SJSA1 (cell line): ENCODE data around the gene MORN1. TPM values are rescaled to one million over a fixed set of nuclear protein-coding genes. Genes with fewer than 3 reads are reported as not detected.
"Not testable (repeated sequence)": the region's sequence is repeated elsewhere in the genome, so short reads cannot be mapped to it uniquely, and the experiment has no call there.

Experiments
- DNase-seq, 2 experiments: peaks; one replicate each; pipeline ENCODE4 v3.0.0-alpha.2; 2015 to 2020; ENCODE audit warnings: low spot score in 2 of 2, low read depth in 1 of 2
- H3K27ac ChIP-seq: fragments of 250-450 bp; sonication (Bioruptor Pico); 2 replicates; pipeline ENCODE4 v1.5.1; 2020; ENCODE audit warnings: mild to moderate bottlenecking, moderate library complexity
- H3K27me3 ChIP-seq: fragments of 250-450 bp; sonication (Bioruptor Pico); replicated peaks from 2 replicates; pipeline ENCODE4 v1.5.1; 2020; ENCODE audit warnings: mild to moderate bottlenecking, moderate library complexity
- H3K36me3 ChIP-seq: fragments of 250-450 bp; sonication (Bioruptor Pico); 2 replicates; pipeline ENCODE4 v1.5.1; 2020; ENCODE audit warnings: mild to moderate bottlenecking
- H3K4me1 ChIP-seq: fragments of 250-450 bp; sonication (Bioruptor Pico); replicated peaks from 2 replicates; pipeline ENCODE4 v1.6.1; 2021; ENCODE audit warnings: mild to moderate bottlenecking
- H3K4me3 ChIP-seq: fragments of 250-450 bp; sonication (Bioruptor Pico); 2 replicates; pipeline ENCODE4 v1.5.1; 2020; ENCODE audit warnings: mild to moderate bottlenecking
- H3K9me3 ChIP-seq: fragments of 250-450 bp; sonication (Bioruptor Pico); replicated peaks from 2 replicates; pipeline ENCODE4 v1.5.1; 2020; ENCODE audit warnings: mild to moderate bottlenecking
- total RNA-seq: library from RNA; depleted of rRNA; stranded (reverse); fragments of >200 nt; shearing (Covaris generic); gene quantifications from 2 replicates; pipeline ENCODE4 v1.2.3, GENCODE V29; 2014; rRNA removed

The MORN1 gene
- total RNA-seq: 2.3 and 5.0 TPM in 2 replicates

GRCh38 chr1:2391041-2391930, at the start of gene MORN1, which contains the start of gene RER1:
Gene MORN1, minus strand, starts transcription at chr1:2391554. Its CDS starts 21 bp downstream, at chr1:2391533.
Gene RER1, plus strand, starts transcription at chr1:2391841. Its CDS starts 3,950 bp downstream, at chr1:2395791.
- Histone ChIP-seq H3K36me3 (peaks cover 55% of the 10 kb centered on the region), H3K4me3 (peak within 1 kb of the TSS; percentile 86), H3K27ac (peak within 1 kb of the TSS; percentile 52), H3K4me1 (peaks cover 23% of the 10 kb centered on the region), H3K27me3 (no peaks in the 10 kb centered on the region), H3K9me3 (no peaks in the 10 kb centered on the region)
- DNase-seq: peak; percentile 98 to 99

- H3K9me3 ChIP-seq, DNase-seq, H3K4me3 ChIP-seq: not testable (repeated sequence)
These were observed 49.0 kb upstream of the MORN1 start for GRCh38 chr1:2440346-2440745.

GRCh38 chr1:2439369-2439768, 48.0 kb upstream of the MORN1 start:
- Histone ChIP-seq H3K4me1 (no peaks in the 10 kb centered on the region), H3K4me3 (no peak overlapping the region), H3K9me3 (no peaks in the 10 kb centered on the region), H3K27me3 (peaks cover 34% of the 10 kb centered on the region), H3K36me3 (no peaks in the 10 kb centered on the region), H3K27ac (no peak overlapping the region)
- no peak for DNase-seq

More at GRCh38 chr1:2440346-2440745, 49.0 kb upstream of the MORN1 start:
- H3K27ac ChIP-seq, H3K4me1 ChIP-seq, H3K36me3 ChIP-seq: not testable (repeated sequence)
- peaks cover 33% of the 10 kb centered on the region for H3K27me3 ChIP-seq

- peaks cover 35% of the 10 kb centered on the region for H3K27me3 ChIP-seq
- H3K36me3 ChIP-seq: no peaks in the 10 kb centered on the region
These were observed 47.3 kb upstream of the MORN1 start for GRCh38 chr1:2438641-2439040.

GRCh38 chr1:2438038-2438437, 46.7 kb upstream of the MORN1 start:
- H3K4me1 ChIP-seq: no peaks in the 10 kb centered on the region; the same call in 1 of the 2 replicates
- no peak for DNase-seq
- H3K27ac ChIP-seq: no peak overlapping the region
- H3K4me3 ChIP-seq: no peak overlapping the region
- H3K36me3 ChIP-seq: no peaks in the 10 kb centered on the region
- H3K27me3 ChIP-seq: peaks cover 38% of the 10 kb centered on the region
- no peaks in the 10 kb centered on the region for H3K9me3 ChIP-seq

More at GRCh38 chr1:2438641-2439040, 47.3 kb upstream of the MORN1 start:
- no peak for DNase-seq
- Histone ChIP-seq H3K9me3 (no peaks in the 10 kb centered on the region), H3K4me3 (no peak overlapping the region), H3K4me1 (no peaks in the 10 kb centered on the region; the same call in 1 of the 2 replicates), H3K27ac (no peak overlapping the region)

GRCh38 chr1:2437617-2438016, 46.3 kb upstream of the MORN1 start:
- H3K36me3 ChIP-seq: no peaks in the 10 kb centered on the region
- H3K4me1 ChIP-seq: no peaks in the 10 kb centered on the region; the same call in 1 of the 2 replicates
- no peak for DNase-seq
- H3K9me3 ChIP-seq: no peaks in the 10 kb centered on the region
- H3K27me3 ChIP-seq: peaks cover 38% of the 10 kb centered on the region
- H3K4me3 ChIP-seq: no peak overlapping the region
- H3K27ac ChIP-seq: no peak overlapping the region

- Histone ChIP-seq H3K27me3 (peaks cover 40% of the 10 kb centered on the region), H3K9me3 (no peaks in the 10 kb centered on the region), H3K4me3 (no peak overlapping the region), H3K4me1 (no peaks in the 10 kb centered on the region; the same call in 1 of the 2 replicates), H3K36me3 (no peaks in the 10 kb centered on the region), H3K27ac (no peak overlapping the region)
- DNase-seq: no peak
These were observed 45.5 kb upstream of the MORN1 start for GRCh38 chr1:2436876-2437275.

- Histone ChIP-seq H3K9me3 (no peaks in the 10 kb centered on the region), H3K27me3 (peaks cover 35% of the 10 kb centered on the region), H3K27ac (no peak overlapping the region), H3K4me3 (no peak overlapping the region), H3K4me1 (no peaks in the 10 kb centered on the region; the same call in 1 of the 2 replicates), H3K36me3 (no peaks in the 10 kb centered on the region)
- no peak for DNase-seq
These were observed 44.5 kb upstream of the MORN1 start for GRCh38 chr1:2435746-2436355.

- Histone ChIP-seq H3K9me3 (peaks cover 2% of the 10 kb centered on the region; the same call in 1 of the 2 replicates), H3K4me3 (no peak overlapping the region), H3K27ac (no peak overlapping the region), H3K36me3 (no peaks in the 10 kb centered on the region), H3K4me1 (no peaks in the 10 kb centered on the region; the same call in 1 of the 2 replicates), H3K27me3 (peaks cover 35% of the 10 kb centered on the region)
- DNase-seq: no peak
These were observed 43.7 kb upstream of the MORN1 start for GRCh38 chr1:2435091-2435490.

GRCh38 chr1:2433936-2434655, 42.7 kb upstream of the MORN1 start:
- H3K36me3 ChIP-seq: no peaks in the 10 kb centered on the region
- peaks cover 35% of the 10 kb centered on the region for H3K27me3 ChIP-seq
- no peak overlapping the region for H3K27ac ChIP-seq
- no peak for DNase-seq
- no peaks in the 10 kb centered on the region; the same call in 1 of the 2 replicates for H3K4me1 ChIP-seq
- H3K9me3 ChIP-seq: peaks cover 10% of the 10 kb centered on the region
- H3K4me3 ChIP-seq: no peak overlapping the region

- H3K27me3 ChIP-seq: peaks cover 35% of the 10 kb centered on the region
- H3K4me1 ChIP-seq: no peaks in the 10 kb centered on the region; the same call in 1 of the 2 replicates
- H3K4me3 ChIP-seq: no peak overlapping the region
- no peak overlapping the region for H3K27ac ChIP-seq
- DNase-seq: no peak
- no peaks in the 10 kb centered on the region for H3K36me3 ChIP-seq
- H3K9me3 ChIP-seq: peaks cover 13% of the 10 kb centered on the region
These were observed 41.8 kb upstream of the MORN1 start for GRCh38 chr1:2433196-2433595.

GRCh38 chr1:2432441-2432844, 41.1 kb upstream of the MORN1 start:
- H3K9me3 ChIP-seq: peaks cover 13% of the 10 kb centered on the region
- DNase-seq: no peak
- no peak overlapping the region for H3K27ac ChIP-seq
- H3K4me3 ChIP-seq: no peak overlapping the region
- no peaks in the 10 kb centered on the region; the same call in 1 of the 2 replicates for H3K4me1 ChIP-seq
- peaks cover 35% of the 10 kb centered on the region for H3K27me3 ChIP-seq
- H3K36me3 ChIP-seq: no peaks in the 10 kb centered on the region

GRCh38 chr1:2431518-2431917, 40.2 kb upstream of the MORN1 start:
- no peaks in the 10 kb centered on the region; the same call in 1 of the 2 replicates for H3K4me1 ChIP-seq
- peaks cover 35% of the 10 kb centered on the region for H3K27me3 ChIP-seq

More at GRCh38 chr1:2431518-2431917, 40.2 kb upstream of the MORN1 start:
- no peak overlapping the region for H3K27ac ChIP-seq
- no peak for DNase-seq
- peaks cover 13% of the 10 kb centered on the region for H3K9me3 ChIP-seq
- no peaks in the 10 kb centered on the region for H3K36me3 ChIP-seq
- no peak overlapping the region for H3K4me3 ChIP-seq
